HG02840 (cell line): ENCODE data around the gene MLPH.
"Not testable (repeated sequence)": the region's sequence is repeated elsewhere in the genome, so short reads cannot be mapped to it uniquely, and the experiment has no call there.

Experiments
- ATAC-seq: cut with Tn5 transposase; IDR thresholded peaks from one replicate; pipeline ENCODE4 v1.9.1; 2021; ENCODE audit warnings: mild to moderate bottlenecking, moderate library complexity, moderate number of reproducible peaks; ENCODE audit not compliant: unreplicated experiment, low FRiP score

Gene MLPH

GRCh38 chr2:237457388-237457941 lies 29.6 kb upstream of the MLPH start:
- no peak for ATAC-seq

- ATAC-seq = no peak
Observed at GRCh38 chr2:237458519-237458918, 28.5 kb upstream of the MLPH start.

GRCh38 chr2:237459226-237459625 lies 27.8 kb upstream of the MLPH start:
- ATAC-seq = no peak

- ATAC-seq = no peak
Observed at GRCh38 chr2:237459741-237460174, 27.3 kb upstream of the MLPH start.

- ATAC-seq = no peak
Observed at GRCh38 chr2:237464757-237465391, 22.2 kb upstream of the MLPH start.

GRCh38 chr2:237465515-237466148 lies 21.4 kb upstream of the MLPH start:
- no peak for ATAC-seq

- no peak for ATAC-seq
Observed at GRCh38 chr2:237466211-237466610, 20.8 kb upstream of the MLPH start.

GRCh38 chr2:237467447-237468179 lies 19.4 kb upstream of the MLPH start:
- ATAC-seq = no peak

GRCh38 chr2:237469410-237469809 lies 17.6 kb upstream of the MLPH start:
- not testable (repeated sequence) for ATAC-seq

GRCh38 chr2:237469849-237470248 lies 17.2 kb upstream of the MLPH start:
- ATAC-seq = no peak

GRCh38 chr2:237470914-237471313 lies 16.1 kb upstream of the MLPH start:
- no peak for ATAC-seq

- no peak for ATAC-seq
Observed at GRCh38 chr2:237471438-237472186, 15.4 kb upstream of the MLPH start.

GRCh38 chr2:237472187-237472712 lies 14.8 kb upstream of the MLPH start:
- ATAC-seq = no peak

- ATAC-seq = no peak
Observed at GRCh38 chr2:237472909-237473877, 13.9 kb upstream of the MLPH start.

GRCh38 chr2:237473878-237474441 lies 13.1 kb upstream of the MLPH start:
- no peak for ATAC-seq

GRCh38 chr2:237474442-237474911 lies 12.6 kb upstream of the MLPH start:
- ATAC-seq = no peak

GRCh38 chr2:237474931-237475703 lies 11.9 kb upstream of the MLPH start:
- ATAC-seq = peak; percentile 77

- no peak for ATAC-seq
Observed at GRCh38 chr2:237475704-237476141, 11.3 kb upstream of the MLPH start.
